Measurements from ENCODE around the gene IL1R2.

Gene IL1R2

GRCh38 chr2:102046135-102046986 is 54.6 kb downstream of the IL1R2 start:
- H3K27ac ChIP-seq (ENCODE audit: low read depth, low read length), result no peak overlapping the region
- no peaks in the 10 kb centered on the region for H3K27me3 ChIP-seq (ENCODE audit: insufficient read depth, low read length, poor library complexity)
- H3K9ac ChIP-seq (ENCODE audit: low read length), result no peak overlapping the region
- no peak overlapping the region for H3K4ac ChIP-seq (ENCODE audit: low read depth, low read length)
- H3K4me1 ChIP-seq (ENCODE audit: control insufficient read depth, low read depth, low read length), result no peaks in the 10 kb centered on the region
- DNase-seq, result no peak
- H3K4me3 ChIP-seq (ENCODE audit: low read length), result no peak overlapping the region
- H2AK5ac ChIP-seq (ENCODE audit: low read length), result no peak overlapping the region
- no CpG with 5 or more reads among the region's 9 CpGs for WGBS (ENCODE audit: extremely low coverage, insufficient coverage, low lambda C conversion rate)
- H4K5ac ChIP-seq (ENCODE audit: low read length), result no peak overlapping the region
- H3K79me2 ChIP-seq (ENCODE audit: control insufficient read depth, insufficient read depth, low read length), result no peaks in the 10 kb centered on the region
- H2BK120ac ChIP-seq (ENCODE audit: low read depth, low read length), result no peak overlapping the region
- H3K56ac ChIP-seq (ENCODE audit: low read length), result no peak overlapping the region
- H3K18ac ChIP-seq (ENCODE audit: low read length), result no peak overlapping the region
- no peaks in the 10 kb centered on the region for H3K36me3 ChIP-seq (ENCODE audit: control insufficient read depth, insufficient read depth, low read length)
- no peak overlapping the region for H2BK15ac ChIP-seq (replicated peaks; ENCODE audit: low read depth)
- no peak overlapping the region for H3K4me2 ChIP-seq (ENCODE audit: low read length)
- H3K23ac ChIP-seq (ENCODE audit: low read length), result no peak overlapping the region
- H2BK5ac ChIP-seq (ENCODE audit: low read length), result no peak overlapping the region
- no peaks in the 10 kb centered on the region for H3K79me1 ChIP-seq (ENCODE audit: low read length)
- H4K8ac ChIP-seq (ENCODE audit: low read depth, low read length), result no peak overlapping the region

- H2BK120ac ChIP-seq (ENCODE audit: low read depth, low read length), result no peak overlapping the region
- H3K23ac ChIP-seq (ENCODE audit: low read length), result no peak overlapping the region
- H3K79me1 ChIP-seq (ENCODE audit: low read length), result no peaks in the 10 kb centered on the region
- DNase-seq, result no peak
- H3K4me3 ChIP-seq (ENCODE audit: low read length), result no peak overlapping the region
- no peak overlapping the region for H2AK5ac ChIP-seq (ENCODE audit: low read length)
- no peak overlapping the region for H3K4me2 ChIP-seq (ENCODE audit: low read length)
- H3K56ac ChIP-seq (ENCODE audit: low read length), result no peak overlapping the region
- WGBS (ENCODE audit: extremely low coverage, insufficient coverage, low lambda C conversion rate), result no CpG with 5 or more reads among the region's 8 CpGs
- H3K27ac ChIP-seq (ENCODE audit: low read depth, low read length), result no peak overlapping the region
- H3K18ac ChIP-seq (ENCODE audit: low read length), result no peak overlapping the region
- no peak overlapping the region for H4K5ac ChIP-seq (ENCODE audit: low read length)
- no peak overlapping the region for H3K9ac ChIP-seq (ENCODE audit: low read length)
- no peaks in the 10 kb centered on the region for H3K36me3 ChIP-seq (ENCODE audit: control insufficient read depth, insufficient read depth, low read length)
- no peak overlapping the region for H4K8ac ChIP-seq (ENCODE audit: low read depth, low read length)
- no peaks in the 10 kb centered on the region for H3K79me2 ChIP-seq (ENCODE audit: control insufficient read depth, insufficient read depth, low read length)
- H2BK15ac ChIP-seq (replicated peaks; ENCODE audit: low read depth), result no peak overlapping the region
- H2BK5ac ChIP-seq (ENCODE audit: low read length), result no peak overlapping the region
- no peak overlapping the region for H3K4ac ChIP-seq (ENCODE audit: low read depth, low read length)
- H3K4me1 ChIP-seq (ENCODE audit: control insufficient read depth, low read depth, low read length), result no peaks in the 10 kb centered on the region
- H3K27me3 ChIP-seq (ENCODE audit: insufficient read depth, low read length, poor library complexity), result no peaks in the 10 kb centered on the region
These were observed 56.7 kb downstream of the IL1R2 start for GRCh38 chr2:102048465-102048864.

GRCh38 chr2:102049756-102050443 is 58.1 kb downstream of the IL1R2 start:
- H3K18ac ChIP-seq (ENCODE audit: low read length), result no peak overlapping the region
- H3K27me3 ChIP-seq (ENCODE audit: insufficient read depth, low read length, poor library complexity), result no peaks in the 10 kb centered on the region
- no peak overlapping the region for H3K4me3 ChIP-seq (ENCODE audit: low read length)
- DNase-seq, result no peak
- no peaks in the 10 kb centered on the region for H3K4me1 ChIP-seq (ENCODE audit: control insufficient read depth, low read depth, low read length)
- WGBS (ENCODE audit: extremely low coverage, insufficient coverage, low lambda C conversion rate), result no CpG with 5 or more reads among the region's 10 CpGs
- H2BK120ac ChIP-seq (ENCODE audit: low read depth, low read length), result no peak overlapping the region
- no peak overlapping the region for H4K8ac ChIP-seq (ENCODE audit: low read depth, low read length)
- no peak overlapping the region for H2BK5ac ChIP-seq (ENCODE audit: low read length)
- no peaks in the 10 kb centered on the region for H3K79me2 ChIP-seq (ENCODE audit: control insufficient read depth, insufficient read depth, low read length)
- no peak overlapping the region for H2AK5ac ChIP-seq (ENCODE audit: low read length)
- H3K27ac ChIP-seq (ENCODE audit: low read depth, low read length), result no peak overlapping the region
- H3K23ac ChIP-seq (ENCODE audit: low read length), result no peak overlapping the region
- H3K36me3 ChIP-seq (ENCODE audit: control insufficient read depth, insufficient read depth, low read length), result no peaks in the 10 kb centered on the region
- no peak overlapping the region for H3K4ac ChIP-seq (ENCODE audit: low read depth, low read length)
- H3K79me1 ChIP-seq (ENCODE audit: low read length), result no peaks in the 10 kb centered on the region
- H4K5ac ChIP-seq (ENCODE audit: low read length), result no peak overlapping the region
- no peak overlapping the region for H3K56ac ChIP-seq (ENCODE audit: low read length)
- no peak overlapping the region for H3K4me2 ChIP-seq (ENCODE audit: low read length)
- no peak overlapping the region for H2BK15ac ChIP-seq (replicated peaks; ENCODE audit: low read depth)
- no peak overlapping the region for H3K9ac ChIP-seq (ENCODE audit: low read length)

- Histone ChIP-seq H2BK120ac (ENCODE audit: low read depth, low read length) (no peak overlapping the region), H4K8ac (ENCODE audit: low read depth, low read length) (no peak overlapping the region), H3K27ac (ENCODE audit: low read depth, low read length) (no peak overlapping the region), H3K56ac (ENCODE audit: low read length) (no peak overlapping the region), H3K79me2 (ENCODE audit: control insufficient read depth, insufficient read depth, low read length) (no peaks in the 10 kb centered on the region), H3K23ac (ENCODE audit: low read length) (no peak overlapping the region), H3K4me2 (ENCODE audit: low read length) (no peak overlapping the region), H3K4me3 (ENCODE audit: low read length) (no peak overlapping the region), H4K5ac (ENCODE audit: low read length) (no peak overlapping the region), H3K4ac (ENCODE audit: low read depth, low read length) (no peak overlapping the region), H2AK5ac (ENCODE audit: low read length) (no peak overlapping the region), H3K9ac (ENCODE audit: low read length) (no peak overlapping the region), H3K79me1 (ENCODE audit: low read length) (no peaks in the 10 kb centered on the region), H3K4me1 (ENCODE audit: control insufficient read depth, low read depth, low read length) (no peaks in the 10 kb centered on the region), H2BK15ac (replicated peaks; ENCODE audit: low read depth) (no peak overlapping the region), H3K27me3 (ENCODE audit: insufficient read depth, low read length, poor library complexity) (no peaks in the 10 kb centered on the region), H3K18ac (ENCODE audit: low read length) (no peak overlapping the region), H3K36me3 (ENCODE audit: control insufficient read depth, insufficient read depth, low read length) (no peaks in the 10 kb centered on the region), H2BK5ac (ENCODE audit: low read length) (no peak overlapping the region)
- no CpG with 5 or more reads among the region's 7 CpGs for WGBS (ENCODE audit: extremely low coverage, insufficient coverage, low lambda C conversion rate)
- no peak for DNase-seq
These were observed 59.2 kb downstream of the IL1R2 start for GRCh38 chr2:102050854-102051391.

GRCh38 chr2:102051692-102052277 is 60.0 kb downstream of the IL1R2 start:
- Histone ChIP-seq H4K8ac (ENCODE audit: low read depth, low read length) (no peak overlapping the region), H3K79me1 (ENCODE audit: low read length) (no peaks in the 10 kb centered on the region), H3K9ac (ENCODE audit: low read length) (no peak overlapping the region), H3K36me3 (ENCODE audit: control insufficient read depth, insufficient read depth, low read length) (no peaks in the 10 kb centered on the region), H3K27ac (ENCODE audit: low read depth, low read length) (no peak overlapping the region), H3K4me1 (ENCODE audit: control insufficient read depth, low read depth, low read length) (no peaks in the 10 kb centered on the region), H3K56ac (ENCODE audit: low read length) (no peak overlapping the region), H2BK120ac (ENCODE audit: low read depth, low read length) (no peak overlapping the region), H3K4me3 (ENCODE audit: low read length) (no peak overlapping the region), H2BK5ac (ENCODE audit: low read length) (no peak overlapping the region), H4K5ac (ENCODE audit: low read length) (no peak overlapping the region), H3K27me3 (ENCODE audit: insufficient read depth, low read length, poor library complexity) (no peaks in the 10 kb centered on the region), H2AK5ac (ENCODE audit: low read length) (no peak overlapping the region), H3K4me2 (ENCODE audit: low read length) (no peak overlapping the region), H3K18ac (ENCODE audit: low read length) (no peak overlapping the region), H3K23ac (ENCODE audit: low read length) (no peak overlapping the region), H3K79me2 (ENCODE audit: control insufficient read depth, insufficient read depth, low read length) (no peaks in the 10 kb centered on the region), H3K4ac (ENCODE audit: low read depth, low read length) (no peak overlapping the region), H2BK15ac (replicated peaks; ENCODE audit: low read depth) (no peak overlapping the region)
- no CpG with 5 or more reads among the region's 7 CpGs for WGBS (ENCODE audit: extremely low coverage, insufficient coverage, low lambda C conversion rate)
- peak; percentile 57 for DNase-seq
